HG03060 (cell line): ENCODE data around the gene RNF34.

Experiments
- ATAC-seq: cut with Tn5 transposase; IDR thresholded peaks from one replicate; pipeline ENCODE4 v1.9.1; 2021; ENCODE audit warnings: low read depth, moderate number of reproducible peaks; ENCODE audit not compliant: unreplicated experiment

Gene RNF34

DNA sequence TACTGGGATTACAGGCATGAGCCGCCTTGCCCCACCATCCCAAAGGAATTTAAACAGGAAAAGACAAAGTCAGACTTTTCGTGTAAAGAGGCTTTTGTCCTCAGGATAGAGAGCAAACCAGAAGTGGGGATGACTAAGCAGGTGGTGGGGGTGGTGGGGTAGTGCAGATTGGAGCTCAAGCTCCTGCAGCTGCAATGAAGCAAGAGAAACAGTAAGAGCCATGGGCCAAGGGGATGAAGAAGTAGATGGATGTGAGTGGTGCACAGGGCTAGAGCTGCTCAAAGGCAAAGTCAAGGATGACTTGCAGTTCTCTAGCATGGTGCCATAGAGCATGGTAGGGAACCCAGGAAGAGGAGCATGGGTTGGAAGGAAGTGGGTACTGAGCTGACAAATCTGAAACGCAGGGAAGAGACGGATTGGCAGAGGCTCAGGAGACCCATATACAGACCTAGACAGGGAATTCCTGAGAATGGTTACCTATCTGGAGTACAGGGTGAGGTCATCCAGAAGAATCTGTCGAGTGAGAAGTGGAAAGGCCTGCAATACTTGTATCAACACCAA lies 11.4 kb upstream of the RNF34 start:
- no peak for ATAC-seq

DNA sequence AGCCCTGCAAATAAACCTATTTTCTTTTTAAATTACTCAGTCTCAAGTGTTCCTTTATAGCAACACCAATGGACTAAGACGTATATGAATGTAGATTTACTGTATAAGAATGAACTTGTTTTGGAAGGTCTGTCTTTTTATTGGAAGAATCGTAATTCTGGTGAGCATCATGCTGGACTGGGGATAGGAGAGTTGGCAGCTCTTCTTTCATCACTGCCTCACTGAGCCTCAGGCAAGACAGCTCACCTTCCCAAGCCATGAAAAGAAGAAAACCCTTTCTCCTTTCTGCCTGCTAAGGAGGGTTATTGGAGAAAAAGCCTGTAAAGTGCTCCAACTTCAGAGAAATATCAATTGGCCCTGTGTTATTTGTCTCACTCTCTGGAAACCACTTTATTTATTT lies 9.1 kb upstream of the RNF34 start:
- ATAC-seq, result no peak

DNA sequence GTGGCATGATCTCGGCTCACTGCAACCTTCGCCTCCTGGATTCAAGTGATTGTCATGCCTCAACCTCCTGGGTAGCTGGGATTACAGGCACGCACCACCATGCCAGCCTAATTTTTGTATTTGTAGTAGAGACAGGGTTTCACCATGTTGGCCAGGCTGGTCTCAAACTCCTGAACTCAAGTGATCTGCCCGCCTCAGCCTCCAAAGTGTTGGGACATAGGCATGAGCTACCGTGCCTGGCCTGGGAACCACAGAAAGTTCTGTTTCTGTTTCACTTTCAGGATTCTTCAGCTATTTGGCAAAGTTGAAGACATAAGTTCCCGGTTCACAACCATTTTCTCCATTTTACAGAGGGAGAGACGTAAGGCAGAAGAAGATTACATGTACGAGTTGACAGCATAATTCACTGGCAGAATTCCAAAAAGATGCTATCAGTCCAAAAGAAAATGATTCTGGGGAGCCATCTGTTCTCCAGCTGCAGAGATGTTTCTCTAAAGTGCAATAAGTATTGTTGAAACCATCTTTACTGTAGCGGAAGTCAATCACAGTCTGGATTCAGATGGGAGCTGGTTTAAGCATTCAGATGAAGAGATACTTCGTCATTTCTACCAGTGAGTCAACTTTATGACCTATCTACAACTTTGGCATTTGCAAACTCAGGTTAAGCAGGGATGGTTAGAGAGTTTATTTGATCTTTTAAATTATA lies 8.1 kb upstream of the RNF34 start:
- ATAC-seq, result no peak

DNA sequence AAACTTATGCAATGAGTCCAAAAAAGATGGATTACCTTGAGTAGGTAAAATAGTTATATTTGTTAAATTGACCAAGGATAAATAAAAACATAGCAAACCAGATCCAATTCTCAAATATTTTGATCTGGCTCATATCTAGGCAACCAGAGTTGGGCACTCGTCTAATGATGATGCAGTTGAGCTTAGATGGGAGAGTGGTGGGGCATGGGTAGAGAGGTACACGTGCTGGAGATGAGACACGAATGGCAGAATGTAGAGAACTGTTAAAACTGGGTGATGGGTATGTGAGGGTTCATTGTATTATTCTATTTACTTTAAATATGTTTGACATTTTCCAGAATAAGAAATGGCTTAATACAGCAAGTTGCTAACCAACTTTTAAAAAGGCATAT lies 7.6 kb upstream of the RNF34 start:
- ATAC-seq, result no peak

DNA sequence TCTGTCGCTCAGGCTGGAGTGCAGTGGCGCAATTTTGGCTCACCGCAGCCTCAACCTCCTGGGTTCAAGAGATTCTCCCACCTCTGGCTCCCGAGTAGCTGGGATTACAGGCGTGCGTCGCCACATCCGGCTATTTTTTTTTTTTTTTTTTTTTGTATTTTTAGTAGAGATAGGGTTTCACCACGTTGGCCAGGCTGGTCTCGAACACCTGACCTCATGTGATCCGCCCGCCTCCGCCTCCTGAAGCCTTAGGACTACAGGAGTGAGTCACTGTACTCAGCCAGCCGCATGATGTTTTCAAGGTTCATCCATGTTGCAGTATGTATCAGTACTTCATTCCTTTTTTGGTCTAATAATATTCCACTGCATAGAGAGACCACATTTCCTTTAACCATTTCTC lies 2.4 kb upstream of the RNF34 start:
- no peak for ATAC-seq

DNA sequence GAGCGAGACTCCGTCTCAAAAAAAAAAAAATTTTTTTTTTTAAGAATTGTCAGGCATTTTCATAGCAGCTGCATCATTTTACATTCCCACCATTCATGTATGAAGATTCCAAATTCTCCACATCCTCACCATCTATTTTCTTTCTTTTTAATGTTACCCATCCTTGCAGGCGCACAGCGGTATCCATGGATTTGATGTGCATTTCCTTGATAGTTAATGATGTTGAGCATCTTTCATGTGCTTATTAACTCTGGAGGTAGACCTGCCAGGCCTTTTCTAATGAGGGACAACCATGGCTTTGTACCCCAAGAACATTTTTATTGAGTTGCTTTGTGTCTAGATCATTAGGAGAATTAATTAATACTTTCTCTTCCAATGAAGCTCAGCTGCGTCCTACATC lies 1.6 kb upstream of the RNF34 start:
- ATAC-seq, result no peak

DNA sequence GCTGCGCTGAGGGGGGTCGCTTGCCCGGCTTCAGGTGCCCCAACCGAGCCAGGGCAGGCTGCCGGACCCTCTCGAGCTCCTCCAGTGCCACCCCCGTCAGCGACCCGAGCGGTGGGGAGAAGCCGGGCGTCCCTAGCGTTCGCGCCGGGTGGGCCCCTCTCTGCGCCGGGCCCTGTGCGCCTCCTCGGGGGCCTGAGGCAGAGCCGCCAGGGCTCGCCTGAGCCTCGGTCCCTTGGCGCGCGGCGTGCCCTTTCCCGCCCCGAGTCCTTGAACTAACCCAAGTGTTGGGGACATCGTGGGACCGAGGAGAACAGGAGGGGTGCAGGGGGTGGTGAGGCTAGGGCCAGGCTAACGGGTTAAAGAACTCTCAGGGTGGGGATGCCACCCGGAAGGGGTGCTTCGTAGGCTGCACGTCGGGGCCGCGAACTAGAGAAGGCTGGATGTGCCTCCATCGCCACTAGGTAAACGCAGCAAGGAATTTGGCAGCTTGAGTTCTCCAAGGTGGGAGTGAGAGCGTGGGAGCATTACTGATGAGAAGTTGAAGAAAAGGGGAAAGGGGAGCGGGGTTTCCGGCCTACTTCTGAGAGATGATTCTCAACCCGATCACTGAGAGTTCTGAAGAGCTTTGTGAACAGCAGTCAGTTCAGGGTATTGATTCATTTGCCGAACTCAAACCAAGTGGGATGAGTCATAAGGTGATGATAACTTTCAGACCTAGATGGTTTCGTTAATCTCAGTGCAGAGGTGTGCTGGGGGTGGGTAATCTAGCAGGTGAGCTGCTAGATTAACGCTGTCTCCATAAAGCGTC lies 618 bp downstream of the RNF34 start:
- peak; percentile 35 for ATAC-seq

DNA sequence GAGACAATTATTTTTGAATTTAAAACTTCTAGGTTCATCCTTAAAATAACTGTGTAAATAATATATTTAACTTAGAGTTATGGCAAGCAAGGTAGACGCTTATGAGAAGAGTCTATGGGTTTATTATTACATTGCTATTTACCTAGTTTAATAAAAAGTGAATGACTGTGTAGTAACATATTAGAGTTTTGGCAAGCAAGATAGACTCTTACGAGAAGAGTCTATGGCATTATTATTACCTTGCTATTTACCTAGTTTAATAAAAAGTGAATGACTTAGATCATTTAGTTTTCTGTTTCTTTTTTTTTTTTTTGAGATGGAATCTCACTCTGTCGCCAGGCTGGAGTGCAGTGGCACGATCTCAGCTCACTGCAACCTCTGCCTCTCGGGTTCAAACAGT lies 3.8 kb downstream of the RNF34 start:
- ATAC-seq, result no peak

DNA sequence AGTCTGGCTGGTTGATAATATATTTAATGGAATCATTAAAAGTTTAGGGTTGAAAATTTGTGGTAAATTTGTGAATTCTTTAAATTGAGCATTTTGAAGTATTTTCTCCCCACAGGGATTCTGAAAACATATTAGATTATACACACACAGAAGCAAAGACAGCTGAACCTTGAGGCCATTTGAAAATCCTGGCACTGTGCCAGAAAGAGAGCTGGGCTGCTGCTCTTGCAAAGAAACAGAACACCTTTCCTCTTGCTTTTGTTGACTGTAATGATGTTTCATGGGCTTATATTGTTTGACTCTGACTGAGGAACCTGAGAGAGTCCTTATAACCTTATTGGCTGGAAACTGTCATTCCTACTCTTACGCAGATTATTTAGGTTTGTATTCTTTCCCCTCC lies 4.8 kb downstream of the RNF34 start:
- no peak for ATAC-seq

DNA sequence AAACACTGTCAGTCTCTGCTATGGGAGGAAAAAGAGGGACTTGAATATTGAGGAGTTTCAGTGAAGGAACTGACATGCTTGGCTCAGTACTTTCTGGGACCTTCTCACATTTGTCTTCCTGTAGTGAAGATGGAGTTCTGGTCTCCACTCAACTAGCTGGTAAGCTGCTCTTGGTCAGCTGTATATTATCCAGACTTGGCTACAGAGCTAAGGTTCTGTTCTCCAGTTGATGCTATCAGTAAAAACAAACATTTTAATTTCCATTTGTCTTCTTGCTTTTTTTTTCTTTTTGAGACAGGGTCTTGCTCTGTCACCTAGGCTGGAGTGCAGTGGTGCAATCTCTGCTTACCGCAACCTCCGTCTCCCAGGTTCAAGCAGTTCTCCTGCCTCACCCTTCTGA lies 5.3 kb downstream of the RNF34 start:
- no peak for ATAC-seq

DNA sequence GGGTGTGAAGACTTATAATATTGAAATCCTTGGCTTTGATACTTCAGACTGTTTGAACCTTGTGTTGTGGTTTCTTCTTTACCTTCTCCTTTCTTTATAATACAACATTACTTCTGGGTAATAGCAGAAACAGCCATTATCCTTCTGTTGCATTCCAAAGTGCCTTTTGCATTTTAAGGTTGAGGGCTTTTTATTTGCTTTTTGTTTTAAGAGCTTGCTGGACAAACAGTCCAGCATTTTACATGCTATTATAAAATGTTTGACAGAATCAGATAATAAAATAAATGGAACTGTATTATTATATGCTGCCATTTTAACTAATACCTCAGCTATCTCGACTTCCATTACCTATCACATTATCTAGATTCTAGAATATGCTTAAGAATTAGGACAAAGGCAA lies 14.0 kb downstream of the RNF34 start:
- no peak for ATAC-seq

DNA sequence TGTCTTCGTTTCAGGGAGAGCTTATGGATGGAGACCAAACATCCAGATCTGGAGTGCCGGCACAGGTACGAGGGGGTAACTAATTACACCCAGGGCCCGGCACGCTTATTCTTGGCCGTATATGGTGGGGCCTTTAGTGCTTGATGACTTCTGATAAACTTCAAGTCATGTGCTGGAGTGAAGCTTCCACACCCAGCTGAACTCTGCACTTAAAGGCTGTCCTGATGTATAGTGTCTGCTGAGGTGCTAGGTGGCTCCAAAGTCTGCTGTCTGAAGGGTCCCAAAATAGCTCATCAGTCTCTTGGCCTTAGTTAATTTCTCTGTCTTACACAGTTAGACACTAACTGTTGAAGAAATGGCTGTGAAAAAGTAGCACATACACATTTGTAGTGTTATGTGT lies 17.9 kb downstream of the RNF34 start:
- no peak for ATAC-seq

DNA sequence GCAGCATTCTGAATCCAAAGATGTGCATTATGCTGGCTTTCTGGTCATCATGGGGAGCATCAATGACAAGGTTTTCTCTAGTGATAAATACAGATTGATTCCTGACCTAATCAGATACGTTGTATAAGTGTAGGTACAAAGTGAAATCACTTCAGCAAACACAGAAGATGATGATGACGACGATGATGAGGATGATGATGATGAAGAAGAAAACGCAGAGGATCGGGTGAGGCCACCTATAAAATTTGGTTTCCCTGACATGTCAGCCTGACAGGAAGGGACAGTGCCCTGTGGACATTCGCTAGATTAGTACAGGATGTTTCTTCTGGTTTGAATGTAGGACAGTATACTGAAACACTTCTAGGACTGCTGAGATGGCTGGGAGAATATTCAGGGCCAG lies 20.2 kb downstream of the RNF34 start:
- no peak for ATAC-seq

DNA sequence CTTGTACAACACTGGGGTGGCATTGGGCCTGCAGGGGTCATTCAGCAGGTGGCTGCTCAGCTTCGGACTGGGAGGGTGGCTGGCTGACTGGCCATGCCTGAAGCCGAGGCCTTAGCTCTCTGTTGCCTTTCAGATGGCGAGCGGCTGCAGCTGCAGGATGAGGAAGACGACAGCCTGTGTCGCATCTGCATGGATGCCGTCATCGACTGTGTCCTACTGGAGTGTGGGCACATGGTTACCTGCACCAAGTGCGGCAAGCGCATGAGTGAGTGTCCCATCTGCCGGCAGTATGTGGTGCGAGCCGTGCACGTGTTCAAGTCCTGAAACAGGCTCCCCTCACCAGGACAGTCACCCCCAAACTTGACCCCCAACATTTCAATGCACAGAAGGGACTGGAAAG lies 23.3 kb downstream of the RNF34 start:
- ATAC-seq, result no peak

DNA sequence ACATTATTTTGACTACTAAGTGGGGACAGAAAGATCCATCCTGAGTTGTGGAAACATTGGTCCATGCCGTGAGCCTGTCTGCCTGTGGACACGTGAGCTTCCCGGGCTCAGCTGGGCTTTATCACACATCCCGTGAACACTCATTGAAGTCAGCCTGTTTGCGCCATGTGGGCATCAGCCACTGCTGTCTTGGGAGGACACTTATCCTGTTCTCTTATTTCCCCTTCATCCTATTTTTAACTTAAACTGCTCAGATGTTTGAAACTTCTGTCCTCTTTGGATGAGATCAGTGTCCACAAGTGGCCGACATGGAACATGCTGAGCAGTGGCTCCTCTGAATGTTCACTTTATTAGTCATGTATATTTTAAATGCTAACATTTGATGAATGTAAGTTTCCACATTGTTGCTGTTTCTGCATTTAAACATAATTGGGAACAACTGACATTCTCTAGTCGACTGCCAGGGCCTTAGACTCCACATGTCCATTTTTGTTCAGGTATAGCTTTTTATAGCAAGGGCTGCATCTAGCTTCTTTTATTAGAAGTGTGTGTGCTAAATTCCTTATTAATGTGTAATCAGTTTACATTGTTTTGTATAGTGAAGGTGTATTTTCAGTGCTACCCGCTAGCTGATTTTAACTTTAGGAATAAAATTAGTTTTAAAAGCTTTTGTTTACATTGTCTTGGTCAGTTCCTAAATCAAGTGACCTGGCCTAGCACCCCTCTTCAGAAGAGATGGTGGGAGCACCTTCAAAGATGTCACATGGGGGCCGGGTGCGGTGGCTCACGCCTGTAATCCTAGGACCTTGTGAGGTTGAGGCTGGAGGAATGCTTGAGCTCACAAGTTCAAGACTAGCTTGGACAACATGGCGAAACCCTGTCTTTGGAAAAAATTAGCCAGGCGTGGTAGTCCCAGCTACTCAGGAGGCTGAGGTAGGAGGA lies 24.0 kb downstream of the RNF34 start:
- ATAC-seq, result no peak

DNA sequence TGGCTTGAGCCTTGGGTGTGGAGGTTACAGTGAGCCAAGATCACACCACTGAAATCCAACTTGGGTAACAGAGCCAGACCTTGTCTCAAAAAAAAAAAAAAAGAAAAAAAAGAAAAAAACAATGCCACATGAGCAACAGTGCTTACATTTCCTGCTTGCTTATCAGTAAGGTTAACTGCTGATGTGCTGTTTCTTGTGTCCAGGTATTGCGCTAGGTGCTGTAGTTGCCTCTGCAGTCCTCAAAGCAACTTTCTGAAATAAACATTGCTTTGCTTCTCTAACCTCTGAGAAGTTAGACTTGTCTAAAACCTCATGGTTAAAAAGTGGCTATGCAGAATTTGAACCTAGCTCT lies 24.7 kb downstream of the RNF34 start:
- ATAC-seq, result no peak

DNA sequence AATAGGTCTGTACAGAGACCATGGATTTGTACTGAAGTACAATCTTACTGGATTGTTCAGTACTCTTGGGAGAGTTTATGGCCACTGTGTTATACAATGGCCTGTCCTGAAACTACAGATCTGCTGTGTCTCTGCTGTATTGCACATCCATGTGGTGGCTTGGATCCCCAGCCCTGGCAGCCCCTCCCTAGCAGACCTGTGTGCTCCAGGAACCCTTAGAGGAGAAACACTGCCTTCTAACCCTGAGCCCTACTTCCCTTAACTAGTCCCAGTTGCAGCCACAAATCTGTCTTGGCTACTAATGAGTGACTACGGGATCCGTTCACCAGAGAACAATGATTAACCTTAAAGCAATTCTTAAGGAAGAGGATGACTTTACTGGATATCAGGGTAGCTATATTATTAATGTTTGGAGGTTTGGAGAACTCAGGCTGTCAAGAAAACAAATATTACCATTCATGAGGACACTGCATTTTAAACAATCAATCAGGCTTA lies 27.7 kb downstream of the RNF34 start:
- no peak for ATAC-seq

DNA sequence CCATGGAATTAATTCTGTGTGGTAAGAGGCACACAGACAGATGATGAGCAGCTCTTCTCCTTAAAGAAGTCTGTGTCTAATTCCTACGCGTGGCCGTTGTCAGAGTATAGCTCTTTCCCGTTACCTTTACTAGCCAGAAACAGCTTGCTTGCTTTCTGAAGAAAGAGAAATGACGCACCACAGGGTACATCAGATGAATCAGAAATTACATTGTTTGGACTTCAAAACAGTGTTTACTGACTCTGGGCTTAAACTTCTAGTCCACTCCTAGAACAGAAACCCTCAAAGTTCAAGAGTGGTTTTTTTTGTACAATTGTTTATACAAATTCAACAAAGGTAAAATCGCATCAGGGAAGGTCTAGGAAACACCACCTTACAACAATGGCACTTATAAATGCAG lies 29.0 kb downstream of the RNF34 start:
- ATAC-seq, result no peak

DNA sequence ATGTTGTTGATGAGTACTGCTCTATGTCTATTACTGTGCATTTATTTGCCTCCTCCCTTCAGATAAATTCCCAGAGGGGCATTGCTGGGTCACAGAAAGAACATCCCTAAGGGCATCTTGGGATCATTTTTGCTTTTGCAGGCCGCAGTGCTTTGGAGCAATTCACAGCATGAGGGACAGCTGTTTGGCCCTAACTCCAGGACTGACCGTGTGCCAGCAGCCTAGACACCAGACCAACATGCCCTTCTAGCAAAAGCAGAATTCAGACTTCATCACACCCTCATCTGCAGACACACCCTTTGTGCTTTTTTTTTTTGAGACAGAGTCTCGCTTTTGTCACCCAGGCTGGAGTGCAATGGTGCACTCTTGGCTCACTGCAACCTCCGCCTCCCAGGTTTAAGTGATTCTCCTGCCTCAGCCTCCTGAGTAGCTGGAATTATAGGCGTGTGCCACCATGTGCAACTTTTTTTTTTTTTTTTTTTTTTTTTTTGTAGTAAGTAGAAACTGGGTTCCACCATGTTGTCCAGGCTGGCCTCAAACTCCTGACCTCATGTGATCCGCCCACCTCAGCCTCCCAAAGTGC lies 31.0 kb downstream of the RNF34 start:
- ATAC-seq, result no peak

DNA sequence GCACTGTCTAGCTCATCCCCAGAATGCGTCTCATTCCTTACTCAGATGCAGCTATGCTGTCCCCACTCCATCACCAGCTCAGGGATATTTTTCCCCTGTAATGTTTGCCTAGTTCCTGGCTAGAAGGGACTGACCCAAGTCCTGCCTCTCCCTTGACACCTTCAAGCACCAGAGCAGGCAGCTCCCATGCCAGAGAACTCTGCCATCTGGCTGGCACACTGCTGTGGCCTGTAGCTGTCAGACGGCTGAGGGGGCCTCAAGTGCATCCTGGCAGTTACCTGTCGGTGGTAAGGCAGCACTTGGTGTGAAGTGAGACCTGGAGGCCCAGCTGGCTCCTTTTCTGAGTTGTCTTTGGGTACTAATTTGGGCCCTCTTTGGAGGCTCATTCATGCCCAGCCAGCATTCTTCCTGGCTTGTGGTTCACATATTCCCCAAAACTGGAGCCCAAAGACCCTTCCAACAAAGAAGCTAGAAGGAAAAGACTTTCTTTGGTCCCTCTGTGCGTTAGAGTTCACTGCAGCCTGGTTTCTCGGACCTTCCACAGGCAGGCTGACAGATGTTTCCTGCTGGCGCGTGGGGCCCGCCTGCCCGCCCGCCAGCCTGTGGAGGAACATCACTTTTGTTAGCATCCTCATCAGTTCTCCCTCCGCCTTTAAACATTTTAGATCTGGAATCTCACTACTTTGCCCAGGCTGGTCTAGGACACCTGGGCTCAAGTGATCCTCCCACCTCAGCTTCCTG lies 33.0 kb downstream of the RNF34 start:
- ATAC-seq, result no peak
